Retina (tissue), 1 donor: ENCODE results near the gene NRP2.

Experiments used
- DNase-seq: peaks from one replicate; pipeline ENCODE4 v3.0.0-alpha.2; 2016

Gene NRP2

GRCh38 chr2:205808486-205809121 lies 126.3 kb downstream of the NRP2 start:
- no peak for DNase-seq

DNA sequence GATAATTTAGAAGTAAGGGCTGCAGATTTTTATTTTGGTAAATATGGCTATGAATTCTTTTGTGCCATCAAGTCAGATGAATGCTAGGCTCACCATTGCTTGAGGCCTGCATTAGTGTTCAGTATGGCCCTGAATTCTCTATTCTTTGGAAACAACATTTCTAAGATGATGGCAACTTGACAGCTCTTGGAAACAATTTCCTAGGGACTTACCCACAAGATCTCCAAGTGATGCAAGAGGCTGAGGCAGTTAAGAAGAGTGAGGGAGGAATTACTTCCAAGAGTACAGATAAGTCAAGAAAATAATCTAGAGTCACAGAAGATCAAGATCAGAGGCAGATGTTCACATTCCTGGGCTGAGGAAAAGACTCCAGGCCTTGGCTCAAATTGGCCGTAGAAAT lies 129.1 kb downstream of the NRP2 start:
- DNase-seq: no peak

DNA sequence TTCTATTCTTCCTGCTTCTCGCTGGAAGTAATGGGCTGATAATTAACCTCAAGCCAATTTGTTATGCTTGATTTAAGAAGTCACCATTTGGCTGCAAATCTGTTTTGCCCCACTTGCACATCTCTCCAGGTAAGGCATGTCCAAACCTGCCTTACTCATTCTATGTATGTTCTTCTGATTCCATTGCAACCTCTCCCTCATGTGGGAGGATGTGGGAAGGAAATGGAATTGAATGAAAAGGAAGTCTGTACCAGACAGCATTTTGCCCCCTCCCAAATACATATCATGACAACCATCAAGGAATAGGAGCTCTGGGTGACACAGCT lies 131.7 kb downstream of the NRP2 start:
- no peak for DNase-seq

DNA sequence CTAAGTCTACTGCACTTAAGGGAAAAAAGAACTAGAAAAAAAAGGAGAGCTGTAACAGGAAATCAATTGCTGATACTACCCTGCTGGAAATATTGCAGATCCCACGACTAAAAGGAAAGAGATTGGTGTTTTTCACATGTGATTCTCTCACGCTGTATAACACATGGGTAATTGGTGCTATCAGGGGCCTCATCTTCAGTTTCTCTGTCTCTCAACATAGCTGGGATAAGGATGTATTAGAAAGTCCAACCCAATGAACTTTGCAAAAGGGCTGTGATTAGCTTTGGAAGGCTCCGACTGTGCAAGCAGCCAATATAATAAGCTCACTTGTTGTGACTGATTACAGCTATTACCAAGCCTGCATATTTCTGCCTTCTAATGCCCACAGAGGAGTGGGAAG lies 133.4 kb downstream of the NRP2 start:
- DNase-seq: no peak

GRCh38 chr2:205816268-205816667 lies 134.0 kb downstream of the NRP2 start:
- no peak for DNase-seq

DNA sequence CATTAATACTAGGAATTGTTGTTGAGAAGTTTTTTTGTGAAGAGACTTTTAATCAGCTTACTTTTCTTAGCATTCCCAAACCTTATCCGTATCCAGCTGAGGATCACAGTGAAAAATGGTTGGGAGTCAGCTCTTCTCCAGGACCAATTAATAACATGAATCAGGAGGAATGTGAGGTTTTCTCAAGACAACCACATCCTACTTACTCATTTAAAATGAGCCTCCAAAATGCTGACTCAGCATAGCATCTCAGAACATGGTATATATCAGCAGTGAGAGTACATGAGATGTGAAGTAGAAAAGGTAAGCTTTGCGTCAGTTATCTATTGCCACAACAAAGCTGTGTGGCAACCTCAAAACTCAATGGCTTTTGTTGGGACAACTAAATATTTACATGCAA lies 140.3 kb downstream of the NRP2 start:
- DNase-seq: no peak

- no peak for DNase-seq
These were observed 145.6 kb downstream of the NRP2 start for GRCh38 chr2:205827809-205828365.

GRCh38 chr2:205833864-205834263 lies 151.6 kb downstream of the NRP2 start:
- DNase-seq: no peak

- no peak for DNase-seq
These were observed 152.5 kb downstream of the NRP2 start for GRCh38 chr2:205834796-205835195.

DNA sequence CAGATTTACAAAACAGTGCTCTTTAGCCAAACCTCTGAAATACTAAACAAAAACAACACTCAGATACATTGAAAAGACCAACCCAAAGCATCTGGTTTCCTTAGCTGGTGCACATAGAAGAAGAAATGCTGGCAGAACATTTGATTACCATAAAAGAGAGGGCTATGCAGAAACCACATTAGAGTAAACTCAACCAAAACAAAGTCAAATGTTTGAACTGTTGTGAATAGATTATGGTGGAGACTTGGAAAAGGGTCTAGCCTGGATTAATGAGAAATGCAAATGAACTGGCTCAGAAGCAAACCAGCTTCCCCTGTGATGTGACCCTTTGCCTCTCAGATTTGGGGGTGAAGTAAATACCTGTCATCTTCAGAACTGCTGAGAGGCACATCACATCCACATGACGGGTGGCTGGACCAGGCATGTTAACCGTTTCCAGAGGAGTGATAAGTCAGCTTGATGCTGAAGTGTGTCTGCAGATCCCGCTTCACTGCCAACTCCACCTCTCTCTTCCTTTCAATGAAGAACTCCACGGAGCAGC lies 153.0 kb downstream of the NRP2 start:
- DNase-seq: no peak

DNA sequence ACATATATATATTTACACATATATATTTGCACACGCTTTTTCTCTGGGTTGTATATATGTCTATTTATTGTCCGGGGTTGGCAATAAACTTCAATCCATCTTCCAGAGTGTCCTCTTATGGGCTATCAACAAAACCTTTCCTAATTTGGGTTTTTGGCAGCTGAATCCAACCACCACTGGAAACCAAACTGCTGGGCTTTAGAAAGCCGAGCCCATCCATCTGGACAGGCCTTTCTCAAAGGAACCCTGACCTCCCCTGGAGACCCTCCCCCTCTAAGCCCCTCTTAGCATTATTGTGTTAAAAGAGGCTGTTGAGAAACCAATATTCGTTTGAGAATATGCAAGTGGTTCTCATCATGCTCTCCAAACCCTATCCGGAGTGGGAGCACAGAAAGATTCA lies 153.6 kb downstream of the NRP2 start:
- no peak for DNase-seq

DNA sequence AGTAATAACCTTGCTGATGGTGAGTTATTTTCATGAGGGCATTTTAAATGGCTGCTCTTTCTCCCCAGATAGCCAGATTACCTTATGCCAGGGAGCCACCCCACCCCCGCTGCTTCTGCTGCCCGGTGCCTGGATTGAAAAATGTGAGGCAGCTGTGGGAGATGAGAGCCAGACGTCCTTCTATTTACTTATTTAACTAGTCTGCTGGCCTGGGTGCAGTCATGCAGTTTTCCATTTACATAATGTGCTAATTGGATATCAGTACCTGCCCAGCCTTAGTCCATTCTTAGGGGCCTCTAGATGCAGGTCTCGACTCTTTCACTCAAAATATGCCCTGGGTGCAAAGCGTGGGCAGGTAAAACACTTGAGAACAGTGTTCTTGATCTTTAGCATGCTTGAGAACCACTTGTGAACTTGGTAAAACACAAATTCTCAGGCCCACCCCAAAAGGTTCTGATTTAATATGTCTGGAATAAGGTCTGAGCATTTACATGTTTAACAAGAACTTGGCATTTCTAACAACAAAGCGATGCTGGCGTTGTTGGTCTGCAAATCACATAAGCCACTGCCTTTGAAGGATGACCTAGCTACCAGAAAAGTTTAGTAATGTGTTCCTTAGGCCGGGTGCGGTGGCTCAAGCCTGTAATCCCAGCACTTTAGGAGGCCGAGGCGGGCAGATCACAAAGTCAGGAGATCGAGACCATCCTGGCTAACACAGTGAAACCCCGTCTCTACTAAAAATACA lies 154.3 kb downstream of the NRP2 start:
- DNase-seq: no peak

GRCh38 chr2:205837663-205838062 lies 155.4 kb downstream of the NRP2 start:
- DNase-seq: no peak

GRCh38 chr2:205845446-205845845 lies 163.1 kb downstream of the NRP2 start:
- DNase-seq: no peak
